Measurements from ENCODE around the gene TAT.

DNA sequence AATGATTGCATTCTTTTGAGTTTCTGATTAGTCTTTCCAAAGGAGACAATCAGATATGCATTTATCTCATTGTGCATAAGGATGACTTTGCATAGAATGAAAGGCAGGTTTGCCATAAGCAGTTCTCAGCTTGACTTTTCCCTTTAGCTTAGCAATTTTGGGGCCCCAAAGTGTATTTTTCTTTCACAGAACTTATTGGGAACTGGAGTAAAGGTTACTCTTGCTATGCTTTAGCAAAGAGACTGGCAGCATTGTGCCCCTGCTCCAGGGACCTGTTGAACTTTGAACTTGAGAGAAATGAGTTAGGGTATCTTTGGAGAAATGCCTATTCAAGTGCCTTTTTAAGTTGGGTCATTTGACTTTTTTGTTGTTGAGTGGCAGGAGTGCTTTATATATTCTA is 17.0 kb downstream of the TAT start:
- no peak for TF ChIP-seq POLR2AphosphoS5 (IDR thresholded peaks at IDR 0.05; ENCODE audit: low read length)
- TF ChIP-seq, protein P1, sequence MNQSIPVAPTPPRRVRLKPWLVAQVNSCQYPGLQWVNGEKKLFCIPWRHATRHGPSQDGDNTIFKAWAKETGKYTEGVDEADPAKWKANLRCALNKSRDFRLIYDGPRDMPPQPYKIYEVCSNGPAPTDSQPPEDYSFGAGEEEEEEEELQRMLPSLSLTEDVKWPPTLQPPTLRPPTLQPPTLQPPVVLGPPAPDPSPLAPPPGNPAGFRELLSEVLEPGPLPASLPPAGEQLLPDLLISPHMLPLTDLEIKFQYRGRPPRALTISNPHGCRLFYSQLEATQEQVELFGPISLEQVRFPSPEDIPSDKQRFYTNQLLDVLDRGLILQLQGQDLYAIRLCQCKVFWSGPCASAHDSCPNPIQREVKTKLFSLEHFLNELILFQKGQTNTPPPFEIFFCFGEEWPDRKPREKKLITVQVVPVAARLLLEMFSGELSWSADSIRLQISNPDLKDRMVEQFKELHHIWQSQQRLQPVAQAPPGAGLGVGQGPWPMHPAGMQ (IDR thresholded peaks at IDR 0.05; ENCODE audit: borderline replicate concordance) = no peak
- no peak for TF ChIP-seq RFX5 (IDR thresholded peaks at IDR 0.05; ENCODE audit: low read depth, low read length)
- TF ChIP-seq, protein P2, sequence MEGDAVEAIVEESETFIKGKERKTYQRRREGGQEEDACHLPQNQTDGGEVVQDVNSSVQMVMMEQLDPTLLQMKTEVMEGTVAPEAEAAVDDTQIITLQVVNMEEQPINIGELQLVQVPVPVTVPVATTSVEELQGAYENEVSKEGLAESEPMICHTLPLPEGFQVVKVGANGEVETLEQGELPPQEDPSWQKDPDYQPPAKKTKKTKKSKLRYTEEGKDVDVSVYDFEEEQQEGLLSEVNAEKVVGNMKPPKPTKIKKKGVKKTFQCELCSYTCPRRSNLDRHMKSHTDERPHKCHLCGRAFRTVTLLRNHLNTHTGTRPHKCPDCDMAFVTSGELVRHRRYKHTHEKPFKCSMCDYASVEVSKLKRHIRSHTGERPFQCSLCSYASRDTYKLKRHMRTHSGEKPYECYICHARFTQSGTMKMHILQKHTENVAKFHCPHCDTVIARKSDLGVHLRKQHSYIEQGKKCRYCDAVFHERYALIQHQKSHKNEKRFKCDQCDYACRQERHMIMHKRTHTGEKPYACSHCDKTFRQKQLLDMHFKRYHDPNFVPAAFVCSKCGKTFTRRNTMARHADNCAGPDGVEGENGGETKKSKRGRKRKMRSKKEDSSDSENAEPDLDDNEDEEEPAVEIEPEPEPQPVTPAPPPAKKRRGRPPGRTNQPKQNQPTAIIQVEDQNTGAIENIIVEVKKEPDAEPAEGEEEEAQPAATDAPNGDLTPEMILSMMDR (IDR thresholded peaks at IDR 0.05 in 2 of 3, conservative IDR thresholded peaks at IDR 0.05 in 1 of 3; ENCODE audit: control insufficient read depth in 2 of 3, extremely low read depth in 1 of 3, insufficient read depth in 1 of 3, low read depth in 3 of 3, low read length in 3 of 3) = no peak
- TF ChIP-seq POLR2A (IDR thresholded peaks at IDR 0.05; ENCODE audit: low read depth, low read length) = no peak
- TF ChIP-seq TBL1XR1 (IDR thresholded peaks at IDR 0.05; ENCODE audit: low read depth, low read length) = no peak
- no peak for TF ChIP-seq SUZ12 (IDR thresholded peaks at IDR 0.05; ENCODE audit: unreplicated experiment)
- no peak for TF ChIP-seq JUNB (IDR thresholded peaks at IDR 0.05)
- TF ChIP-seq TCF12 (IDR thresholded peaks at IDR 0.05; ENCODE audit: low read depth, low read length) = no peak
- TF ChIP-seq, protein P3, sequence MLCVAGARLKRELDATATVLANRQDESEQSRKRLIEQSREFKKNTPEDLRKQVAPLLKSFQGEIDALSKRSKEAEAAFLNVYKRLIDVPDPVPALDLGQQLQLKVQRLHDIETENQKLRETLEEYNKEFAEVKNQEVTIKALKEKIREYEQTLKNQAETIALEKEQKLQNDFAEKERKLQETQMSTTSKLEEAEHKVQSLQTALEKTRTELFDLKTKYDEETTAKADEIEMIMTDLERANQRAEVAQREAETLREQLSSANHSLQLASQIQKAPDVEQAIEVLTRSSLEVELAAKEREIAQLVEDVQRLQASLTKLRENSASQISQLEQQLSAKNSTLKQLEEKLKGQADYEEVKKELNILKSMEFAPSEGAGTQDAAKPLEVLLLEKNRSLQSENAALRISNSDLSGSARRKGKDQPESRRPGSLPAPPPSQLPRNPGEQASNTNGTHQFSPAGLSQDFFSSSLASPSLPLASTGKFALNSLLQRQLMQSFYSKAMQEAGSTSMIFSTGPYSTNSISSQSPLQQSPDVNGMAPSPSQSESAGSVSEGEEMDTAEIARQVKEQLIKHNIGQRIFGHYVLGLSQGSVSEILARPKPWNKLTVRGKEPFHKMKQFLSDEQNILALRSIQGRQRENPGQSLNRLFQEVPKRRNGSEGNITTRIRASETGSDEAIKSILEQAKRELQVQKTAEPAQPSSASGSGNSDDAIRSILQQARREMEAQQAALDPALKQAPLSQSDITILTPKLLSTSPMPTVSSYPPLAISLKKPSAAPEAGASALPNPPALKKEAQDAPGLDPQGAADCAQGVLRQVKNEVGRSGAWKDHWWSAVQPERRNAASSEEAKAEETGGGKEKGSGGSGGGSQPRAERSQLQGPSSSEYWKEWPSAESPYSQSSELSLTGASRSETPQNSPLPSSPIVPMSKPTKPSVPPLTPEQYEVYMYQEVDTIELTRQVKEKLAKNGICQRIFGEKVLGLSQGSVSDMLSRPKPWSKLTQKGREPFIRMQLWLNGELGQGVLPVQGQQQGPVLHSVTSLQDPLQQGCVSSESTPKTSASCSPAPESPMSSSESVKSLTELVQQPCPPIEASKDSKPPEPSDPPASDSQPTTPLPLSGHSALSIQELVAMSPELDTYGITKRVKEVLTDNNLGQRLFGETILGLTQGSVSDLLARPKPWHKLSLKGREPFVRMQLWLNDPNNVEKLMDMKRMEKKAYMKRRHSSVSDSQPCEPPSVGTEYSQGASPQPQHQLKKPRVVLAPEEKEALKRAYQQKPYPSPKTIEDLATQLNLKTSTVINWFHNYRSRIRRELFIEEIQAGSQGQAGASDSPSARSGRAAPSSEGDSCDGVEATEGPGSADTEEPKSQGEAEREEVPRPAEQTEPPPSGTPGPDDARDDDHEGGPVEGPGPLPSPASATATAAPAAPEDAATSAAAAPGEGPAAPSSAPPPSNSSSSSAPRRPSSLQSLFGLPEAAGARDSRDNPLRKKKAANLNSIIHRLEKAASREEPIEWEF (IDR thresholded peaks at IDR 0.05; ENCODE audit: insufficient replicate concordance, low read depth, low read length) = no peak
- TF ChIP-seq TCF7 (IDR thresholded peaks at IDR 0.05; ENCODE audit: borderline replicate concordance) = no peak
- TF ChIP-seq DPF2 (IDR thresholded peaks at IDR 0.05) = no peak
